Spinal cord (tissue), 10 donors: Measurements from ENCODE around the gene CAB39. TPM values are rescaled to one million over a fixed set of nuclear protein-coding genes. Genes with fewer than 3 reads are reported as not detected.

ENCODE experiments used
- DNase-seq, 6 donors: peaks; one replicate each; pipeline versions ENCODE4 v3.0.0 to v3.0.0-alpha.2; 2013 to 2015; ENCODE audit warnings: low spot score in 6 of 6, low read depth in 4 of 6
- H3K27ac ChIP-seq: one replicate; pipeline ENCODE4 v1.5.1; 2013; ENCODE audit warnings: low read depth, low read length, control low read depth
- H3K27me3 ChIP-seq: one replicate; pipeline ENCODE4 v1.6.1; 2013; ENCODE audit warnings: low read length; ENCODE audit not compliant: control insufficient read depth, insufficient read depth
- H3K36me3 ChIP-seq: one replicate; pipeline ENCODE4 v1.6.1; 2013; ENCODE audit warnings: low read length; ENCODE audit not compliant: control insufficient read depth, insufficient read depth
- H3K4me1 ChIP-seq: one replicate; pipeline ENCODE4 v1.6.1; 2013; ENCODE audit warnings: low read length; ENCODE audit not compliant: control insufficient read depth, insufficient read depth
- H3K4me3 ChIP-seq: one replicate; pipeline ENCODE4 v1.5.1; 2013; ENCODE audit warnings: low read depth, low read length, control low read depth
- H3K9me3 ChIP-seq: one replicate; pipeline ENCODE4 v1.6.1; 2013; ENCODE audit warnings: low read length; ENCODE audit not compliant: control insufficient read depth, insufficient read depth
- WGBS: methylation state at CpG from one replicate; pipeline ENCODE4 v1.1.5; 2013; ENCODE audit warnings: missing lambda C conversion rate; ENCODE audit not compliant: insufficient coverage; 5-methylcytosine and 5-hydroxymethylcytosine counted together
- polyA plus RNA-seq, 2 donors: library from polyadenylated mRNA; unstranded; fragments of 120-200 nt; gene quantifications; one replicate each; pipeline ENCODE4 v1.2.1, GENCODE V29; 2013; ENCODE audit not compliant: insufficient read length in 2 of 2
- total RNA-seq, 2 donors: library from RNA; depleted of rRNA in 1 of 2; stranded (reverse); fragments of 120-200 nt in 1 of 2; fragments of >200 nt in 1 of 2; gene quantifications; one replicate each; pipeline versions ENCODE4 v1.2.3 to v1.2.4, GENCODE V29; 2013 to 2014
- donor health status: healthy.

Gene CAB39
- total and polyA plus RNA-seq, 4 donors = 65.4 to 119 (median 86.1) TPM

GRCh38 chr2:230812033-230812432 lies 99.4 kb downstream of the CAB39 start:
- peaks cover 16% of the 10 kb centered on the region for H3K36me3 ChIP-seq
- H3K9me3 ChIP-seq = no peaks in the 10 kb centered on the region
- WGBS = 97% methylated on average over 3 of the region's 6 CpGs
- H3K27ac ChIP-seq = no peak overlapping the region
- H3K27me3 ChIP-seq = no peaks in the 10 kb centered on the region
- H3K4me1 ChIP-seq = no peaks in the 10 kb centered on the region
- DNase-seq = no peak
- H3K4me3 ChIP-seq = no peak overlapping the region

DNA sequence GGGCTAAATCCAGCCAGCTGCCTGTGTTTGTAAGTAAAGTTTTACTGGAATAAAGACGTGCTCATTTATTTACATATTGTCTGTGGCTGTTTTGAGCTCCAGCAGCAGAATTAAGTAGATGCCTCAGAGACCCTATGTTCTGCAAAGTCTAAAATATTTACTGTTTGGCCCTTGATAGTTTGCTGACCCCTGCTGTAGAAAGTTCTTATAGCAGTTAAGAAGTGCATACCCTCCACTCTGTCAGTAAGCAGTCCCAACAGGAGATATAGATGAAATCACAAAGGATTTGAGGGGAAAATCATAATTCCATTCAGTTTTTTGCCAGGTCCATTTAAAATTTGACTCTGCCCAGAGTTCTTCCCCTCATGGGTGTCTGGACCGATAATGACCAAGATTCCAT lies 102.0 kb downstream of the CAB39 start:
- Histone ChIP-seq H3K27me3 (no peaks in the 10 kb centered on the region), H3K4me1 (no peaks in the 10 kb centered on the region), H3K36me3 (peaks cover 22% of the 10 kb centered on the region), H3K4me3 (no peak overlapping the region), H3K9me3 (no peaks in the 10 kb centered on the region), H3K27ac (no peak overlapping the region)
- DNase-seq = no peak
- 86% methylated on average over 1 of the region's 2 CpGs for WGBS

- 69% methylated on average over 3 of the region's 3 CpGs for WGBS
- peaks cover 22% of the 10 kb centered on the region for H3K36me3 ChIP-seq
- no peak for DNase-seq
- no peaks in the 10 kb centered on the region for H3K9me3 ChIP-seq
- no peak overlapping the region for H3K4me3 ChIP-seq
- no peaks in the 10 kb centered on the region for H3K4me1 ChIP-seq
- H3K27ac ChIP-seq = no peak overlapping the region
- H3K27me3 ChIP-seq = no peaks in the 10 kb centered on the region
These were observed 102.4 kb downstream of the CAB39 start for GRCh38 chr2:230815088-230815487.

GRCh38 chr2:230816735-230817134 lies 104.1 kb downstream of the CAB39 start:
- no peak overlapping the region for H3K27ac ChIP-seq
- no peak overlapping the region for H3K4me3 ChIP-seq
- WGBS = 85% methylated on average over 5 of the region's 7 CpGs
- DNase-seq = no peak
- H3K36me3 ChIP-seq = peaks cover 22% of the 10 kb centered on the region
- H3K27me3 ChIP-seq = no peaks in the 10 kb centered on the region
- H3K4me1 ChIP-seq = no peaks in the 10 kb centered on the region
- no peaks in the 10 kb centered on the region for H3K9me3 ChIP-seq

- no peak for DNase-seq
- whole genome bisulfite sequencing = no CpG with 5 or more reads among the region's 1 CpG
- H3K36me3 ChIP-seq = peaks cover 22% of the 10 kb centered on the region
- H3K4me3 ChIP-seq = no peak overlapping the region
- H3K27me3 ChIP-seq = no peaks in the 10 kb centered on the region
- peaks cover 6% of the 10 kb centered on the region for H3K4me1 ChIP-seq
- H3K27ac ChIP-seq = no peak overlapping the region
- H3K9me3 ChIP-seq = no peaks in the 10 kb centered on the region
These were observed 106.8 kb downstream of the CAB39 start for GRCh38 chr2:230819433-230819832.

DNA sequence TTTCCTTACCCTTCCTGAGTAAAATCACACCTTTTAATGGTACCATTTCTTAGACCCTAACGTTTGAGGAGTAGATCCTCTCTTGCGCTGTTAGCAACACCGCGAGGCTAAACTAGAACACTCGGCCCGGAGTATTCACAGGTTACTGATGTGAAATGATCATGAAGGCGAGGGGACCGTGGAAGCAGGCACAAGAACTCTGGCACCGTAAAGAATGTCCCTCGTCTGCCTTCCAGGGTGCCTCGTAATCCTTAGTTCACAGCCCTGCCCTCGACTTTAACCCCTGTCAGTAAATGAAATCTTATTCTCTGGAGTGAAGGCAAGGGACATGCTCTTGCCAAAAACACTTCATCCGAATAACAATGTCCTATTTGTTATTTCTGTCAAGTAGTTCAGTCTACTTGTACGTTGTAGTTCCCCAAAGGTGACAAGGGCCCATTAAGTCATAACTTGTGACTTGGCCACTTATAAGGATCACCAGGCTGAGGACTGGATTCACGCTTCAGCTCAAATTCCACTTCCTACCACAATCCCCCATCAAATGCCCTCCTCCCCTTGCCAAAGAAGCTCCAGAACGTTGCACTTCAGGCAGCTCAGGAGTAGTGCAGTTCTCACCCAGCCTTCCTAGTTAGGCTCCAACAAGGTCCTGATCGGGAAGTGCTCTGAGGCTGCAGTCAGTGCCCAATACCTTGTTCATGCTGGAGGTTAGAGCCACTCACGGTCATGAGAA lies 108.8 kb downstream of the CAB39 start:
- WGBS = 64% methylated on average over 15 of the region's 18 CpGs
- Histone ChIP-seq H3K36me3 (peaks cover 19% of the 10 kb centered on the region), H3K9me3 (no peaks in the 10 kb centered on the region), H3K27ac (no peak overlapping the region), H3K4me3 (no peak overlapping the region), H3K4me1 (peaks cover 9% of the 10 kb centered on the region), H3K27me3 (no peaks in the 10 kb centered on the region)
- DNase-seq = no peak

- peaks cover under 1% of the 10 kb centered on the region for H3K27me3 ChIP-seq
- H3K4me3 ChIP-seq = no peak overlapping the region
- DNase-seq = no peak
- H3K27ac ChIP-seq = no peak overlapping the region
- 94% methylated on average over 13 of the region's 13 CpGs for WGBS
- H3K9me3 ChIP-seq = no peaks in the 10 kb centered on the region
- H3K4me1 ChIP-seq = peaks cover 9% of the 10 kb centered on the region
- H3K36me3 ChIP-seq = peaks cover 14% of the 10 kb centered on the region
These were observed 109.4 kb downstream of the CAB39 start for GRCh38 chr2:230821991-230822520.

DNA sequence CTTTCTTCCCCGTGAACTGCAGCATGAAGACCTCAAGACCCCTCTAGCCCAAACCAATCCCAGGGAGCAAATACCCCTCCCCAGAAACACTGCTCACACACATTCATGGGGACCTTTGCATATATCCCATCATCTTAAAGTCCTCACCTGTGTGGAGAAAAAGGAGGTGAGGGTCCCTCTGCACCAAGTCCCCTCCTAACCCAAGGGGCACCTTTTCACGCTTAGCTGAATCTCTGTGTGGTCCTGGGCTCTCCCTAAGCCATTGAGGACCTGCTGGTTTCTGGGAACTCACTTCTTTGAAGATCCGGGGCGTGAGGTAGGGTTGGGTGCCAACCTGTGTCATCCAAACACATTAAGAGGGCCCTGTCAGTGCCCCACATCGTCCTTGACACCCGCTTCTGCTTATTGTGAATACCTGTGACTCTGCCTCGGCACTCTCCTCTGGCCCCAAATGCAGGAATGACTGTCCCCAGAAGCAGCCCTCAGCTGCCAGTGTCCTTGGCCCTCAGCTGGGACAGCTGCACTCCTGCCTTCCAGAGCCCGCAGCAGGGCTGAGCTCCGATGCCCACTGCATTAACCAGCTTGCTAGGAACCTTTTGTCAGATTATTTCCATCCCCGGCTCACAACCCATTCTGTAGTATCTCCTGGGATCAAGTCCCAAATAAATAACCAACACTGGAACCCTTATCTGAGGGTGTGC lies 110.8 kb downstream of the CAB39 start:
- WGBS = 88% methylated on average over 9 of the region's 10 CpGs

GRCh38 chr2:230824406-230824978 lies 111.8 kb downstream of the CAB39 start:
- Histone ChIP-seq H3K4me3 (no peak overlapping the region), H3K27me3 (peaks cover 16% of the 10 kb centered on the region), H3K9me3 (no peaks in the 10 kb centered on the region), H3K36me3 (peaks cover 9% of the 10 kb centered on the region), H3K27ac (no peak overlapping the region), H3K4me1 (peaks cover 20% of the 10 kb centered on the region)
- WGBS = 9% methylated on average over 7 of the region's 14 CpGs
- DNase-seq = peak; percentile 73 to 98 (median 88)

More for the DNA sequence above, 110.8 kb downstream of the CAB39 start:
- Histone ChIP-seq H3K4me3 (no peak overlapping the region), H3K36me3 (peaks cover 12% of the 10 kb centered on the region), H3K9me3 (no peaks in the 10 kb centered on the region), H3K4me1 (peaks cover 15% of the 10 kb centered on the region), H3K27ac (no peak overlapping the region), H3K27me3 (peaks cover 10% of the 10 kb centered on the region)
- DNase-seq = no peak
